ENCODE results near the gene LRP1B.

Gene LRP1B

GRCh38 chr2:141517852-141518421, 612.9 kb downstream of the LRP1B start:
- DNase-seq (ENCODE audit: low read depth in 2 of 2): no peak

DNA sequence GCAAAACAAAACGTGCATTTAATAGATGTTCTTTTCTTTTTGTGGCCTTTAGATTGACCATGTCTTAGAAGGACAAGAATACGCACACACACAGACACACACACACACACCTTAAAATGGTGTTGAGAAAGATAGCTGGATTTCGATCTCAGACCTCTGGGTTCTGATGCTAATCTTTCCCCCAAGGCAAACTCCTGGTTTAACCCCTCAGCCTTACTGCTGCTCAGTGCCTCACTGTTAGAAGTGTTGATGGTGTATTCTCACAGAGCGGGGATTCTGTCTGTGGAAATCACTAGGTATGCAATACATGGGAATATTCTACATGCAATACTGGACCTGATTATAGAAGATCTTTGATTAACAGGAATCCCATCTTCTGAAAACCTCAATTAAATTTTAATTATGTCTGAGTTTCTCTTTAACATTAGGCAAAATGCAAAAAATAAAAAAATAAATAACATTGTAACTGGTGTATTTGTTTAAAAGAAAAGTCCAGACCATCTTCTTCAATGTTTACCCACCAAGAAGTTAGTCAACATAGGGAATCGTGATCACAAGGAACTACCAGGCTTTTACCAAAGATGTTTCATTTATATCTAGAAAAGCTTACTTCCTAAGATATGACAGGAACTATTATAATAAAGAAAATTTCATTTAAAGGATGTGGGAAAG, 613.5 kb downstream of the LRP1B start:
- no peak for DNase-seq (ENCODE audit: low read depth in 2 of 2)

- no peak for DNase-seq (ENCODE audit: low read depth in 2 of 2)
Measured at GRCh38 chr2:141515931-141516330, 614.9 kb downstream of the LRP1B start.

- DNase-seq (ENCODE audit: low read depth in 2 of 2): no peak
Measured at GRCh38 chr2:141513853-141514252, 617.0 kb downstream of the LRP1B start.

- no peak for DNase-seq (ENCODE audit: low read depth in 2 of 2)
Measured at GRCh38 chr2:141508806-141509595, 621.8 kb downstream of the LRP1B start.

DNA sequence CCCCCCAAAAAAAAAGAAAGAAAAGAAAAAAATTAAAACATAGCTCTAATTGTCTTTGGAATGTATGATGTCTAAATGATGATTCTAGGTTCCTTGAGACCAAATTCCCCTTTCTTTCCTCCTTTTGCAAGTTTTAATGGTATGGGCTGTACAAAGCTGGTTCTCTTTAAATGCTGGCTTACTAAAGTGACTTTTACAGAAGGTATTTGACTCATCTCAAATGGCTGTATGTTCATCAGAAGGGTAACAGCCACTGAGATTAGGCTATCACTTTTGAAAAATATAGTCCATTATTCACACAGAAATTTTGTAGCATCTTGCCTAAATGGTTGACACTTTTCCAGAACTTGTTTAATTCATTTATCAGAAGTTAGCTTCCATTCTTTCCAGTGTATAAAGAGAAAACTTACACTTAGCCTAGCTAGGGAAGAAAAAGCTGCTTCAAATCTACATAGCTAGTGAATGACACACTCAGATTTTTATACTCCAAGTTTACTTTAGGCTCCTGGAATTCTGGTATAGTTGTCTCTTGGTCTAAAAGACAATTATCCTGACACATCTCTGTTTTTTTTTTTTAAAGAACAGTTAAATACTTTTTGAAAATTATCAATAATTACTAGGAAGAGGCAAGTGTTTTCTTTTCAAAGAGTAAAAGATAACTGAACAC, 622.6 kb downstream of the LRP1B start:
- DNase-seq (ENCODE audit: low read depth in 2 of 2): no peak

DNA sequence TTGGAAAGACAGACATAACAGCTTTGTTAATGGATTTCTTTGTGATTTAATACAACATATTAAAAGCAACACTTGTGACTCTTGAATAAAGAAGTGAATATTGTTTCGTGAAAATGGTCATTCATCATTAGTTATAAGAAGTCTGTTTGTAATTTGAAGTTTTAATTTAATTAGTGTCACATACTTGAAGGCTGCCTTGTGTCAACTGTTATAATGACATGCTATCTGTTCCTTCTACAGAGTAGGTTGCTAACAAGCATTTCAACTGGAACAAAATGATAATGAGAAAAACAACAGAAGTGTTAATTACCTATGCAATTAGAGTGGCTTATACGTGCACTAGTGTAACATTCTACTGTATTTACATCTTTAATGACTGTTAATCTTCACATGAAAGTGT, 624.7 kb downstream of the LRP1B start:
- DNase-seq (ENCODE audit: low read depth in 2 of 2): no peak

DNA sequence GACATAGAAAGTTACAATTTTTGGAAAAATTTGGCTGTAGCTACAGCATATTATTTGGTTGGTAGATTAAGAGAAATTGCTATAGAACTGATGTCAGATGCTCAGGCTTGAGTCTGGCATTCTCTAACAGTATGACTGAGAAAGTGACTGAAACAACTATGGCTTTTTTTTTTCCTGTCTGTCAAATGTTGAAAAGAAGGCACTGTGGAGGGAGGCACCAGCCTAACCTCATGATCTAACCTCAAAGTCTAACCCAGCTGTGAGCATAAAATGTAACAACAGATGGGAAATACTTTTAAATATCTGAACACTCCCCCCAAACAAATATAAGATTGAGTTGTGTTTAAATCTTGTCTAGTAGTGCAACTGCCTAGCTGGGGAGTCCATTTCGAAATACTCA, 629.1 kb downstream of the LRP1B start:
- DNase-seq (ENCODE audit: low read depth in 2 of 2): no peak

- DNase-seq (ENCODE audit: low read depth in 2 of 2): no peak
Measured at GRCh38 chr2:141499123-141499522, 631.7 kb downstream of the LRP1B start.

DNA sequence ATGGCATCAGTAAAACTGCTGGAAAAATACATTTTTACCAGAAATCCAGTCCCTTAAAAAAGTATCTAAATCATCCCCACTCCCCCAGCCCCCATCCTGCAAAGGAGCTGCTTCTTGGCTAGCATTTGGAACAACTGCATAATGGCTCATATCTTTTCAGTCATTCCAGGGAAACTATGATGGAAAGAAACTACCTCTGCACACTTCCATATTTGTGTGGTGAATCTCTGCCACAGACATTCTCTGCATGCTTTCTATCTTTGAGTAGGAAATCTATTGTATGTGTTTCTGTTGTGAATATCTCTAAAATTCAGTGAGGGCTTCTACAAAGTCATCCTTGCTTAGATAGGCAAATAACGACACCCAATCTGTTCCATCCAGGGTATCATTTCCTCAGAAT, 632.3 kb downstream of the LRP1B start:
- no peak for DNase-seq (ENCODE audit: low read depth in 2 of 2)

GRCh38 chr2:141497272-141497671, 633.5 kb downstream of the LRP1B start:
- no peak for DNase-seq (ENCODE audit: low read depth in 2 of 2)

DNA sequence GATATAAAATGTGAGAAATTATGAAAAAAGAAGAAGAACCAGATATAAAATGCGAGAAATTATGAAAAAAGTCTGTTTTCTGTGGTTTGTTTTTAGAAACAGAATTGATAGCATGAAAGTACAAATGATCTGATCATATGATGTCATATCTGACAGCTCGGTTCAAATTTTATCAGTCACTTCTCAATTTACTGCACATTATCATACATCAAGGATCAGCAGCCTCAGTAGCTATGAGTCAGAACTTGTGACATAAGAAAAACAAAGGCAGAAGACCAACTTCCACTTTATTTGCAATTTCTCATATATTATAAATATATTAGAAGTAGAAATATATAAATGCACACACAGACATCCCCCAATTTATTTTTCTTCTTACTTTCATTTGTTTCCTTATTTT, 634.0 kb downstream of the LRP1B start:
- DNase-seq (ENCODE audit: low read depth in 2 of 2): no peak

DNA sequence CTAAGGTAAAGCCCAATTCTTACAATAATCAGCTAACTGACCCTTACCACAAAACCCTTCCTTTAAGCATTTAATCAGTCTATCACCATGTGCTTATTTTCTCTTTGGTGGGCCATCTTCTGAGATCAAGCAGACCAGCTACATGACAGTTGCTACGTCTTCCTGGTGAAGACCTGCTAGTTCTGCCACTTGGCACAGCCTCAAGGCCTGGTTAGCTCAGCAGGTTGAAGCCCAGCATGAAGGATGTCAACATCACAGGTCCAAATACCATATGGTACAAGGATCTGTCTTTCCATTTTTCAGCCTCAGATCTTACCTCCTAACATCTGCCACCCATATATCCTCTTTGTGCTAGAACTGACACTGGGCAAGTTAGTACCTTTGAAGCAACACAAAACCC, 636.9 kb downstream of the LRP1B start:
- no peak for DNase-seq (ENCODE audit: low read depth in 2 of 2)

- DNase-seq (ENCODE audit: low read depth in 2 of 2): no peak
Measured at GRCh38 chr2:141492816-141493215, 638.0 kb downstream of the LRP1B start.

DNA sequence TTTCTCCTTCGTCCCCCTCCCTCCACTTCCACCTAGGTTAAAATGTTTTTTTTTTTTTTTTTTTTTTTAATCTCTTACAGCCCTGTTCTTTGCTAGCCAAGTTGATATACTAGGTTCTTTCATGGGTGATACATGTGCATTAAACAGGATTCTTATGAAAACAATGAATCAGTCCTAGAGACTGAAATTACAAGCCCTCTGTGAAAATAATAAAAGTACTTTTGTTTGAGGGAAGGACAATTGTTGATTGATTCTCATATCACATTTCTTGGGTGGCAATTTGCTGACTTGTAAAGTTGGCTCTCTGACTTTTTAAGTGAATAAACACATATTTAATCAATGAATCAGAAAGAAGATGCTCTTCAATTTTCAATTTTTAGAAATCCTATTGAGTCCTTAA, 639.9 kb downstream of the LRP1B start:
- DNase-seq (ENCODE audit: low read depth in 2 of 2): no peak

GRCh38 chr2:141482697-141483096, 648.1 kb downstream of the LRP1B start:
- DNase-seq (ENCODE audit: low read depth in 2 of 2): no peak

DNA sequence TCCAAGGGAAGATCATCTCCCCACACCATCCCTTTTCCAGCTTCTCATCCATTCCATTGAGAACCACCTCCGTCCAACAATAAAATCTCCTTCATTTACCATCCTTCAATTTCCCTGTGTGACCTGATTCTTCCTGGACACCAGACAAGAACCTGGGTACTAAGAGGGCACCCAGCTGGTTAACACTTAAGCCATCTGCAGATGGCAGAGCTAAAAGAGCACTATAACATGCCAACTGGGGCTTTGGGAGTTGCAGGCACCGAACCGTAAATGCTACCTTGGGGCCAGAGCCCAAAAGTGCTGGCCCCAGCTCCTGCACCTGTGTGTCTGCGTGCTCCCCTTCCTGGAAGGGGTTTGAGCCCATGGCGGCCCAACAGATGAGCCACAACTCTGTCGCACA, 655.0 kb downstream of the LRP1B start:
- DNase-seq (ENCODE audit: low read depth in 2 of 2): no peak

DNA sequence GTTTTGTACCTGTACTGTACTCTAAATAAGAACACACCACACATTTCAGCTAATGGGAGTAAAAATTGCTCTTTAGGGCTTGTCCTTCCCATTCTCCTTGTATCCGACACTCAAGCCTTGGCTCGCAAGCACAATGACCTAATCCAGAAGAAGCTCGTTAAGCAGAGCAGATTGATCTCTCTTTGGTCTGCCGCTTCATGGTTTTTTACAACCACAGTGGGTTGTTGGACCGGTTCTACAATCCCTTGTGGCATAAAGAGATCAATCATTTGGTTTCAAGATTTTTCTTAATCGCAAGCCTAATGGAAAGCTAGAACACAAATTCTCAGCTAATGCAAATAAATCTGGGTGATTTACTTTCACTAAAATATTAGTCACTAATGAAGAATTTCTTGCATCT, 662.1 kb downstream of the LRP1B start:
- DNase-seq (ENCODE audit: low read depth in 2 of 2): no peak

DNA sequence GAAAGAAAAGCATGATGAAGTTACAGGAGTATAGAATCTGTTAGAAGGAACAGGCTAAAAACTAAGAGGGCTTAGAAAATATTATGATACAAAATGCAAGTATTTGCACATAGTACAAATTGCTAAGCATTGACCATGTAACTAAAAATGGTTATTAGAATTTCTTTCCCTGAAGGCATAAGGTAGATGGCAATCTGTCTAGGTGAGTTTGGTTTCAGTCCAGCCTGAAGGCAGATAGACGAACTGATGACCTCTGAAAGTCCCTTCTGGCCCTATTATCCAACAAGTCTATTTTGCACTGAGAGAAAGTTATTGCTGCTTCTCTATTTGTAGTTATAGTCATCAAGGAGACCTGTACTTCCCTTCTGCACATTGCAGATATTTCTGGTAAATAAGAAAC, 663.5 kb downstream of the LRP1B start:
- no peak for DNase-seq (ENCODE audit: low read depth in 2 of 2)

DNA sequence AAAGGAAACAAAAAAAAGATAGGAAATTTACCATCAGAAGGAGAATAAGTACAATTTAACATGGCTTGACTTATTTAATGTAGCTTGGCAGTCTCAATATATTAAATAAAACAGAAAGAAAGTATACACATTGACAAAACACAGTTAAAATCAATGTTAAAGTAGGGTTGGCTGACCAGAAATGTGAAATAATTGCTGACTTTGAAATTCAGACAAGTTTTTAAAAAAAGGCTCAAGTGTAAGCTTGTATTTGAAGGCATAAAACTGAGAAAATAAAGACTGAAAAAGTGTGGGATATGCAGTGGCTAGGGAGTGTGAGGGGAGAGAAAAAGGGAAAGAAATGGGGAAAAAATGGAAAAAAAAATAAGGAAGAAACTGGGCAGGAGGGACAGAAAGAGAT, 665.8 kb downstream of the LRP1B start:
- DNase-seq (ENCODE audit: low read depth in 2 of 2): no peak

DNA sequence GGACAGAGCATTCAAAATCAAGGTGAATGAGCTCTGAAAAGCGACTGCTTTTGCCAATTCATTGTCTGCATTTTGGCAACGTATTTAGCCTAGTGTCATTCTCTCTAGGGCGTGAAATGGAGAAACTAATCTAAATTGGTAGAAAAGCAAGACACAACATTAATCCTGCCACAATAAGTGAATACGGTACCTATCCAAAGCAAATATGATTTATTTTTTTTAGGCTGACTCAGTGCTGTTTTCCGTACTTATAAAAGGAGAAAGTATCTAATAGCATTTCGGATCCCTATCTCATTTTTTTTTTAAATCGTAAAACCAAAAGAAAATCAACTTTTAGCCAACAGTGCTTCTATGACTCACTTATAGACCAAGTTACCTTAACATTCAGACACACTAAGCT, 672.5 kb downstream of the LRP1B start:
- DNase-seq (ENCODE audit: low read depth in 2 of 2): no peak

DNA sequence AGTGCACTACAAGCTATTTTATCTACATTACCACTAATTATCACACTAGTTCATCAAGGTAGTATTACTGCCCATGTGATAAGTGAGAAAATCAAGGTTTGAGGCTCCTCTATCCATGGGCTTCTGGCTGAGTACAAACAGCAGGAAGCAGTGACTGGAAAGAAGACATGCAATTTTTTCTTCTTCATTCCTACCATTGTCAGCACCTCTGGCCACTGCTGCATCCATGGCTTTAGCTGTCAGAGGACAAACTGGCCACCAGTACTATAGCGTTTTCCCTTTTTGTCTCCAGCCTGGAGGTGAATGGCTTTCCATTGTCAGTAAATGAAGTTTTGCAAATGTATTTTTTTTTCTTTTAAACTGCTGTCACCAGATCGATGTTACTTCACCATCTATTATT, 674.9 kb downstream of the LRP1B start:
- DNase-seq (ENCODE audit: low read depth in 2 of 2): no peak

Data from stimulated activated CD8-positive, alpha-beta memory T cell treated with anti-CD3 and anti-CD28 coated beads, Interleukin-7, amount 100 ng/mL, for 4 hours (primary cell).